ENCODE measurements around the gene COL12A1.

Gene COL12A1

GRCh38 chr6:75150685-75151412 lies 55.0 kb downstream of the COL12A1 start:
- DNase-seq (ENCODE audit: low read depth, low spot score), result no peak
- peaks cover 16% of the 10 kb centered on the region for H3K36me3 ChIP-seq (ENCODE audit: insufficient read depth, insufficient read length, low read length)
- H3K9ac ChIP-seq (ENCODE audit: insufficient read length, low read depth), result no peak overlapping the region
- TF ChIP-seq SUZ12 (IDR thresholded peaks at IDR 0.05; ENCODE audit: extremely low read depth, insufficient read depth, insufficient read length), result no peak
- no peak for TF ChIP-seq YY1 (IDR thresholded peaks at IDR 0.05; ENCODE audit: insufficient read depth, insufficient read length)
- TF ChIP-seq ZNF274 (IDR thresholded peaks at IDR 0.05; ENCODE audit: low read depth, low read length), result no peak
- no peaks in the 10 kb centered on the region for H3K9me3 ChIP-seq (ENCODE audit: insufficient read depth, low read length)
- H3K27me3 ChIP-seq (ENCODE audit: insufficient read depth, insufficient read length), result no peaks in the 10 kb centered on the region
- no peaks in the 10 kb centered on the region for H3K4me1 ChIP-seq (ENCODE audit: insufficient read depth, insufficient read length)
- H3K4me3 ChIP-seq (ENCODE audit: insufficient read length, low read depth), result no peak overlapping the region

- Histone ChIP-seq H3K4me1 (ENCODE audit: insufficient read depth, insufficient read length) (no peaks in the 10 kb centered on the region), H3K9me3 (ENCODE audit: insufficient read depth, low read length) (no peaks in the 10 kb centered on the region), H3K36me3 (ENCODE audit: insufficient read depth, insufficient read length, low read length) (peaks cover 17% of the 10 kb centered on the region), H3K27me3 (ENCODE audit: insufficient read depth, insufficient read length) (no peaks in the 10 kb centered on the region), H3K4me3 (ENCODE audit: insufficient read length, low read depth) (no peak overlapping the region), H3K9ac (ENCODE audit: insufficient read length, low read depth) (no peak overlapping the region)
- no peak for DNase-seq (ENCODE audit: low read depth, low spot score)
- TF ChIP-seq YY1 (IDR thresholded peaks at IDR 0.05; ENCODE audit: insufficient read depth, insufficient read length) (no peak), SUZ12 (IDR thresholded peaks at IDR 0.05; ENCODE audit: extremely low read depth, insufficient read depth, insufficient read length) (no peak), ZNF274 (IDR thresholded peaks at IDR 0.05; ENCODE audit: low read depth, low read length) (no peak)
These were observed 56.2 kb downstream of the COL12A1 start for GRCh38 chr6:75149696-75150095.

GRCh38 chr6:75149240-75149639 lies 56.6 kb downstream of the COL12A1 start:
- H3K4me3 ChIP-seq (ENCODE audit: insufficient read length, low read depth), result no peak overlapping the region
- no peaks in the 10 kb centered on the region for H3K27me3 ChIP-seq (ENCODE audit: insufficient read depth, insufficient read length)
- no peaks in the 10 kb centered on the region for H3K9me3 ChIP-seq (ENCODE audit: insufficient read depth, low read length)
- peaks cover 17% of the 10 kb centered on the region for H3K36me3 ChIP-seq (ENCODE audit: insufficient read depth, insufficient read length, low read length)
- no peak for DNase-seq (ENCODE audit: low read depth, low spot score)
- H3K9ac ChIP-seq (ENCODE audit: insufficient read length, low read depth), result no peak overlapping the region
- H3K4me1 ChIP-seq (ENCODE audit: insufficient read depth, insufficient read length), result no peaks in the 10 kb centered on the region
- TF ChIP-seq SUZ12 (IDR thresholded peaks at IDR 0.05; ENCODE audit: extremely low read depth, insufficient read depth, insufficient read length), result no peak
- TF ChIP-seq YY1 (IDR thresholded peaks at IDR 0.05; ENCODE audit: insufficient read depth, insufficient read length), result no peak
- no peak for TF ChIP-seq ZNF274 (IDR thresholded peaks at IDR 0.05; ENCODE audit: low read depth, low read length)

- H3K9ac ChIP-seq (ENCODE audit: insufficient read length, low read depth), result no peak overlapping the region
- no peak for TF ChIP-seq SUZ12 (IDR thresholded peaks at IDR 0.05; ENCODE audit: extremely low read depth, insufficient read depth, insufficient read length)
- no peak for TF ChIP-seq YY1 (IDR thresholded peaks at IDR 0.05; ENCODE audit: insufficient read depth, insufficient read length)
- TF ChIP-seq ZNF274 (IDR thresholded peaks at IDR 0.05; ENCODE audit: low read depth, low read length), result no peak
- H3K9me3 ChIP-seq (ENCODE audit: insufficient read depth, low read length), result no peaks in the 10 kb centered on the region
- H3K36me3 ChIP-seq (ENCODE audit: insufficient read depth, insufficient read length, low read length), result peaks cover 17% of the 10 kb centered on the region
- H3K4me1 ChIP-seq (ENCODE audit: insufficient read depth, insufficient read length), result no peaks in the 10 kb centered on the region
- no peak for DNase-seq (ENCODE audit: low read depth, low spot score)
- no peak overlapping the region for H3K4me3 ChIP-seq (ENCODE audit: insufficient read length, low read depth)
- H3K27me3 ChIP-seq (ENCODE audit: insufficient read depth, insufficient read length), result no peaks in the 10 kb centered on the region
These were observed 58.3 kb downstream of the COL12A1 start for GRCh38 chr6:75147512-75147911.

GRCh38 chr6:75145976-75146375 lies 59.9 kb downstream of the COL12A1 start:
- Histone ChIP-seq H3K9me3 (ENCODE audit: insufficient read depth, low read length) (no peaks in the 10 kb centered on the region), H3K9ac (ENCODE audit: insufficient read length, low read depth) (no peak overlapping the region), H3K27me3 (ENCODE audit: insufficient read depth, insufficient read length) (no peaks in the 10 kb centered on the region), H3K4me3 (ENCODE audit: insufficient read length, low read depth) (no peak overlapping the region), H3K36me3 (ENCODE audit: insufficient read depth, insufficient read length, low read length) (peaks cover 13% of the 10 kb centered on the region), H3K4me1 (ENCODE audit: insufficient read depth, insufficient read length) (no peaks in the 10 kb centered on the region)
- DNase-seq (ENCODE audit: low read depth, low spot score), result no peak
- no peak for TF ChIP-seq YY1 (IDR thresholded peaks at IDR 0.05; ENCODE audit: insufficient read depth, insufficient read length)
- no peak for TF ChIP-seq SUZ12 (IDR thresholded peaks at IDR 0.05; ENCODE audit: extremely low read depth, insufficient read depth, insufficient read length)
- TF ChIP-seq ZNF274 (IDR thresholded peaks at IDR 0.05; ENCODE audit: low read depth, low read length), result no peak

GRCh38 chr6:75145211-75145610 lies 60.6 kb downstream of the COL12A1 start:
- DNase-seq (ENCODE audit: low read depth, low spot score), result no peak
- TF ChIP-seq SUZ12 (IDR thresholded peaks at IDR 0.05; ENCODE audit: extremely low read depth, insufficient read depth, insufficient read length), result no peak
- TF ChIP-seq ZNF274 (IDR thresholded peaks at IDR 0.05; ENCODE audit: low read depth, low read length), result no peak
- no peak for TF ChIP-seq YY1 (IDR thresholded peaks at IDR 0.05; ENCODE audit: insufficient read depth, insufficient read length)
- Histone ChIP-seq H3K9me3 (ENCODE audit: insufficient read depth, low read length) (no peaks in the 10 kb centered on the region), H3K4me3 (ENCODE audit: insufficient read length, low read depth) (no peak overlapping the region), H3K4me1 (ENCODE audit: insufficient read depth, insufficient read length) (no peaks in the 10 kb centered on the region), H3K36me3 (ENCODE audit: insufficient read depth, insufficient read length, low read length) (peaks cover 13% of the 10 kb centered on the region), H3K9ac (ENCODE audit: insufficient read length, low read depth) (no peak overlapping the region), H3K27me3 (ENCODE audit: insufficient read depth, insufficient read length) (no peaks in the 10 kb centered on the region)

GRCh38 chr6:75144386-75144785 lies 61.5 kb downstream of the COL12A1 start:
- H3K9me3 ChIP-seq (ENCODE audit: insufficient read depth, low read length), result no peaks in the 10 kb centered on the region
- H3K4me1 ChIP-seq (ENCODE audit: insufficient read depth, insufficient read length), result no peaks in the 10 kb centered on the region
- H3K9ac ChIP-seq (ENCODE audit: insufficient read length, low read depth), result no peak overlapping the region
- H3K4me3 ChIP-seq (ENCODE audit: insufficient read length, low read depth), result no peak overlapping the region
- H3K27me3 ChIP-seq (ENCODE audit: insufficient read depth, insufficient read length), result no peaks in the 10 kb centered on the region
- TF ChIP-seq YY1 (IDR thresholded peaks at IDR 0.05; ENCODE audit: insufficient read depth, insufficient read length), result no peak
- no peak for TF ChIP-seq ZNF274 (IDR thresholded peaks at IDR 0.05; ENCODE audit: low read depth, low read length)
- no peak for TF ChIP-seq SUZ12 (IDR thresholded peaks at IDR 0.05; ENCODE audit: extremely low read depth, insufficient read depth, insufficient read length)
- H3K36me3 ChIP-seq (ENCODE audit: insufficient read depth, insufficient read length, low read length), result peaks cover 13% of the 10 kb centered on the region
- no peak for DNase-seq (ENCODE audit: low read depth, low spot score)
